Activated CD4-positive, alpha-beta memory T cell treated with anti-CD3 and anti-CD28 coated beads, Interleukin-2, amount 10 ng/mL, durations not matched to agents 7 days and 5 days (primary cell): ENCODE results near the gene TMEM201. TPM values are rescaled to one million over a fixed set of nuclear protein-coding genes. Genes with fewer than 3 reads are reported as not detected.
A peak's percentile ranks its signal among the peaks of the same experiment; 100 is the strongest.

Source experiments
- CTCF ChIA-PET: fragments of 350-600 bp; sonication (Branson Sonifier 250); formaldehyde crosslinking; loops from one replicate; lab custom pipeline; 2021; ENCODE audit warnings: antibody characterized with exemption, inconsistent platforms; lab: Charles Lee
- POLR2A ChIA-PET: fragments of 350-600 bp; sonication (Branson Sonifier 250); formaldehyde crosslinking; loops from one replicate; lab custom pipeline; 2021; ENCODE audit warnings: antibody characterized with exemption; lab: Charles Lee
- DNase-seq: peaks from one replicate; pipeline ENCODE4 v3.0.0-alpha.2; 2020
- H3K27ac Mint-ChIP-seq: one replicate; pipeline ENCODE4 v1.8.0; 2021; ENCODE audit warnings: mild to moderate bottlenecking, mixed read lengths
- H3K27me3 Mint-ChIP-seq: one replicate; pipeline ENCODE4 v1.8.0; 2021; ENCODE audit warnings: mixed read lengths
- H3K36me3 Mint-ChIP-seq: one replicate; pipeline ENCODE4 v1.8.0; 2021; ENCODE audit warnings: low read depth, mixed read lengths
- H3K4me1 Mint-ChIP-seq: one replicate; pipeline ENCODE4 v1.8.0; 2021; ENCODE audit warnings: mixed read lengths
- H3K4me3 Mint-ChIP-seq: one replicate; pipeline ENCODE4 v1.8.0; 2021; ENCODE audit warnings: mild to moderate bottlenecking, mixed read lengths
- H3K9me3 Mint-ChIP-seq: one replicate; pipeline ENCODE4 v1.8.0; 2021; ENCODE audit warnings: mixed read lengths
- total RNA-seq, 2 experiments: library from RNA; stranded (reverse); gene quantifications; one replicate each; pipeline ENCODE4 v1.2.3, GENCODE V29; 2021

Gene TMEM201
- total RNA-seq, 2 experiments from 2014 or later: 12.4 to 13.4 TPM

GRCh38 chr1:9639227-9639626 lies 50.5 kb downstream of the TMEM201 start:
- ChIA-PET CTCF (interaction anchor here (0.9 to 1.2 kb wide), 2 partner anchors 12 to 15 kb away, joined by 3 to 5 read pairs; partner anchors contain the start of gene PIK3CD), POLR2A (interaction anchor here (1.8 kb wide), 1 partner anchor 10 kb away, joined by 5 read pairs; no protein-coding TSS in a partner anchor)
- Mint-ChIP-seq H3K4me3 (no peak overlapping the region), H3K27ac (no peak overlapping the region), H3K36me3 (peaks cover 68% of the 10 kb centered on the region), H3K9me3 (no peaks in the 10 kb centered on the region), H3K27me3 (no peaks in the 10 kb centered on the region), H3K4me1 (peaks cover 57% of the 10 kb centered on the region)
- no peak for DNase-seq

DNA sequence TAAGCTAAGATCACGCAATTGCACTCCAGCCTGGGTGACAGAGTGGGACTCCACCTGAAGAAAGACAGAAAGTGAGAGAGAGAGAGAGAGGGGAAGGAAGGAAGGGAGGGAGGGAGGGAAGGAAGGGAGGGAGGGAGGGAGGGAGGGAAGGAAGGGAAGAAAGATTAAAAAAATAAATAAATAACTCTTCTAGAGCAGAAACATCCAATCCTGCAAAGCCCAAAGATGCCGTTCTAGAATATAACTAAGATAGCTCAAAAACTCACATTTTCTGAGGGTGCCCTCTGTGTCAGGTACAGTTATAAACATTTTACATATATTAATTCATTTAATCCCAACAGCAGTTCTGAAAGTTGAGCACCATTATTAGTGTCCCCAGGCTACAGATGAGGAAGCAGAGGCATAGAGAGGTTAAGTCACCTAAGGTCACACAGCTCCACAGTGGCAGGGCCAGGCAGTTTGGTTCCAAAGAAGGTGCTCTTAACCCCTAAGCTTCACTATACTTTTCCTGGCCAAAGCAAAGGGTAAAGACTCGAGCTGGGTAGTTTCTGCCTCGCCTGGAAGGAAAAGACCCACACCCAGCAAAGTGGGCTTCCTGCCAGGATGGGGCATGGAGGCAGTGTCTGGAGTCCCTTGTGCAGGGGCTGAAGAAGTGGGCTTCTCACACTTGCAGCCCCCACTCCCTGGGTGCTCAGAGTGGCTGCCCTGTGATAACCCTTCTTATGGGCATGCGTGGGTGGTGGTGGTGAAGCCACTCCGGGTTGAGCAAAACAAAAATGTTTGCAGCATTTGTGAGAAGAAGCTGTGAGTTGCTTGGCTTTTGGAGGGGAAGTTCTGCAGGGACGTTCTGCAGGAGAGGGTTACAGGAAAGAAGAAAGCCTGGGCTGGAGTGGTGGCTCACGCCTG lies 54.9 kb downstream of the TMEM201 start:
- POLR2A ChIA-PET: interaction anchor here (1.3 to 3.8 kb wide), 5 partner anchors 8 to 88 kb away, joined by 3 to 39 read pairs (median 10); partner anchors contain the start of gene PIK3CD
- DNase-seq: no peak
- H3K36me3 Mint-ChIP-seq: peaks cover 40% of the 10 kb centered on the region
- H3K9me3 Mint-ChIP-seq: no peaks in the 10 kb centered on the region
- H3K27me3 Mint-ChIP-seq: no peaks in the 10 kb centered on the region
- no peak overlapping the region for H3K4me3 Mint-ChIP-seq
- H3K27ac Mint-ChIP-seq: peak overlapping the region; percentile 44
- CTCF ChIA-PET: interaction anchor here (0.6 to 3.5 kb wide), 4 partner anchors 9 to 527 kb away, joined by 3 to 26 read pairs (median 4); partner anchors contain the start of gene PIK3CD
- H3K4me1 Mint-ChIP-seq: peaks cover 44% of the 10 kb centered on the region

GRCh38 chr1:9646037-9646436 lies 57.3 kb downstream of the TMEM201 start:
- H3K36me3 Mint-ChIP-seq: peaks cover 24% of the 10 kb centered on the region
- H3K4me3 Mint-ChIP-seq: no peak overlapping the region
- no peak overlapping the region for H3K27ac Mint-ChIP-seq
- no peaks in the 10 kb centered on the region for H3K9me3 Mint-ChIP-seq
- ChIA-PET POLR2A (interaction anchor here (3.8 kb wide), 1 partner anchor 16 kb away, joined by 39 read pairs; no protein-coding TSS in a partner anchor), CTCF (interaction anchor here (3.5 kb wide), 1 partner anchor 18 kb away, joined by 26 read pairs; no protein-coding TSS in a partner anchor)
- DNase-seq: no peak
- peaks cover 40% of the 10 kb centered on the region for H3K4me1 Mint-ChIP-seq
- H3K27me3 Mint-ChIP-seq: no peaks in the 10 kb centered on the region

- Mint-ChIP-seq H3K27ac (no peak overlapping the region), H3K4me3 (no peak overlapping the region), H3K4me1 (peaks cover 35% of the 10 kb centered on the region), H3K27me3 (no peaks in the 10 kb centered on the region), H3K9me3 (no peaks in the 10 kb centered on the region), H3K36me3 (peaks cover 23% of the 10 kb centered on the region)
- DNase-seq: no peak
- POLR2A ChIA-PET: interaction anchor here (1.2 to 1.3 kb wide), 2 partner anchors 19 to 68 kb away, joined by 3 to 8 read pairs; no protein-coding TSS in a partner anchor
- CTCF ChIA-PET: no interaction called here
Measured at GRCh38 chr1:9648171-9648570, 59.5 kb downstream of the TMEM201 start.

DNA sequence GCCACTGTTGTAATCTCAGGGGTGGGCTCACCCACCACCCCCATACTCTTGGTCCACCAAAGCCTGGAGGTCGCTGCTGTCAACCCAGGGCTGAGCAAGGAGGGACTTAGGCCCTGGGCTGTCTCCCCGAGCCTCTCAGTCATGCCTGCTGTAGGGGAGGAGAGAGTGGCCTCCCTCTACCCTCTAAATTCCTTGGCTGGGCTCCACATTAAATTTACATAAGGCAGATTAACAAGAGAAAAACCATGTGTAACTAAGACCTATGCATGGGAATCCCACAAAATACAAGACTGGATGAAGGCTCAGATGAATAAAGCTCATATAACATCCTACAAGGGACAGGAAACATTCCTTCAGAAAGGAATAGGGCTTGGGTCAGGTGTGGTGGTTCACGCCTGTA lies 61.1 kb downstream of the TMEM201 start:
- H3K36me3 Mint-ChIP-seq: peaks cover 33% of the 10 kb centered on the region
- CTCF ChIA-PET: interaction anchor here (7.6 kb wide), 1 partner anchor 21 kb away, joined by 144 read pairs; no protein-coding TSS in a partner anchor
- peak overlapping the region; percentile 95 for H3K4me3 Mint-ChIP-seq
- no peak for DNase-seq
- H3K27ac Mint-ChIP-seq: peak overlapping the region; percentile 47
- peaks cover 38% of the 10 kb centered on the region for H3K4me1 Mint-ChIP-seq
- POLR2A ChIA-PET: interaction anchor here (1.0 to 6.5 kb wide), 3 partner anchors 16 to 55 kb away, joined by 3 to 422 read pairs (median 3); no protein-coding TSS in a partner anchor
- no peaks in the 10 kb centered on the region for H3K27me3 Mint-ChIP-seq
- H3K9me3 Mint-ChIP-seq: no peaks in the 10 kb centered on the region

GRCh38 chr1:9651220-9651564 lies 62.5 kb downstream of the TMEM201 start:
- peaks cover 48% of the 10 kb centered on the region for H3K4me1 Mint-ChIP-seq
- no peaks in the 10 kb centered on the region for H3K27me3 Mint-ChIP-seq
- no peak for DNase-seq
- ChIA-PET CTCF (interaction anchor here (1.1 to 7.6 kb wide), 4 partner anchors 12 to 66 kb away, joined by 3 to 144 read pairs (median 6); no protein-coding TSS in a partner anchor), POLR2A (interaction anchor here (0.6 to 7.4 kb wide), 9 partner anchors 8 to 814 kb away, joined by 3 to 422 read pairs (median 8); no protein-coding TSS in a partner anchor)
- H3K27ac Mint-ChIP-seq: peak overlapping the region; percentile 98
- H3K9me3 Mint-ChIP-seq: no peaks in the 10 kb centered on the region
- peak overlapping the region; percentile 95 for H3K4me3 Mint-ChIP-seq
- peaks cover 42% of the 10 kb centered on the region for H3K36me3 Mint-ChIP-seq

DNA sequence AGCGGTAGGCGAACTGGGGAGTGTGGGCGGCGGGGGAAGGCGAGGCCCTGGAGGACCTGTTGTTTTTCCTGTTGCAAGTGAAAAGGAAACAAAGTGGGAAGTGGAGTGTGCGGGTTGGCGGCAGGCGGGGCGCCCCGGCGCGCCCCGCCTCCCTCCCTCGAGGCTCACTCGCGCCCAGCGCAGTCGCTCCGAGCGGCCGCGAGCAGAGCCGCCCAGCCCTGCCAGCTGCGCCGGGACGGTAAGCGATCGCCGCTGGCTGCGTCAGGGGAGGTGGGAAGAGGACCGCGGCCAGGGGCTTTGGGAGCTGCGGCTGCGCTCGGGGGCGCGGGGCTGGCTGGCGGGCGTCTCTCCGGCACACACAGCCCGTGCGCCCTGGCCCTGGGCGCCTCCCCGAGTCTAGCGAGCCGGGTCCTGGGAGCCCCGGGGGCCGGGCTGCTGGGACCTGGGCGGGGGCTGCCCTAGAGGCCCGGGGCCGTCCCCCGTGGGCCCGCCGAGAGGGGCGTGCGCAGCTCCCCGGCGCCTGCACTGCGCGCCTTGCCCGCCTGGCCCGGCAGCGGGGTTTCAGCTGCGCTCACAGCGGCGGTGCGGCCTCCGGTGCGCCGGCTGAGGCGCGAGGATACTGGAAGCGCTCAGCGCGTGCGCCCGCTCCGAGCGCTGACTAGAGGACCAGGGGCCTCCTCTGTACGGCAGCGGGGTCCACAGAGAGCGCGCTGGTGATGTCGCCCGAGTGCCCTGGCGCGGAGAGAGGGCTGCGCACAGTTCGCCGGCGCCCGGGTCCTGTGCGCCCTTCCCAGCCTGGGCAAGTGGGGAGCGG lies 63.1 kb downstream of the TMEM201 start, which contains the start of gene PIK3CD:
TSS of gene PIK3CD (plus strand) at position 167 of the 814 bp plus-strand sequence. CDS start 58,725 bp downstream, outside the sequence.
- Mint-ChIP-seq H3K27ac (peak within 1 kb of the TSS; percentile 98), H3K4me1 (peaks cover 51% of the 10 kb centered on the region), H3K9me3 (no peaks in the 10 kb centered on the region), H3K36me3 (peaks cover 41% of the 10 kb centered on the region), H3K4me3 (peak within 1 kb of the TSS; percentile 96), H3K27me3 (no peaks in the 10 kb centered on the region)
- CTCF ChIA-PET: interaction anchor here (0.6 to 7.6 kb wide), 12 partner anchors 9 to 536 kb away, joined by 3 to 144 read pairs (median 3); no protein-coding TSS in a partner anchor
- DNase-seq: peak; percentile 59
- POLR2A ChIA-PET: interaction anchor here (0.8 to 7.4 kb wide), 20 partner anchors 8 to 259 kb away, joined by 3 to 422 read pairs (median 4); no protein-coding TSS in a partner anchor

DNA sequence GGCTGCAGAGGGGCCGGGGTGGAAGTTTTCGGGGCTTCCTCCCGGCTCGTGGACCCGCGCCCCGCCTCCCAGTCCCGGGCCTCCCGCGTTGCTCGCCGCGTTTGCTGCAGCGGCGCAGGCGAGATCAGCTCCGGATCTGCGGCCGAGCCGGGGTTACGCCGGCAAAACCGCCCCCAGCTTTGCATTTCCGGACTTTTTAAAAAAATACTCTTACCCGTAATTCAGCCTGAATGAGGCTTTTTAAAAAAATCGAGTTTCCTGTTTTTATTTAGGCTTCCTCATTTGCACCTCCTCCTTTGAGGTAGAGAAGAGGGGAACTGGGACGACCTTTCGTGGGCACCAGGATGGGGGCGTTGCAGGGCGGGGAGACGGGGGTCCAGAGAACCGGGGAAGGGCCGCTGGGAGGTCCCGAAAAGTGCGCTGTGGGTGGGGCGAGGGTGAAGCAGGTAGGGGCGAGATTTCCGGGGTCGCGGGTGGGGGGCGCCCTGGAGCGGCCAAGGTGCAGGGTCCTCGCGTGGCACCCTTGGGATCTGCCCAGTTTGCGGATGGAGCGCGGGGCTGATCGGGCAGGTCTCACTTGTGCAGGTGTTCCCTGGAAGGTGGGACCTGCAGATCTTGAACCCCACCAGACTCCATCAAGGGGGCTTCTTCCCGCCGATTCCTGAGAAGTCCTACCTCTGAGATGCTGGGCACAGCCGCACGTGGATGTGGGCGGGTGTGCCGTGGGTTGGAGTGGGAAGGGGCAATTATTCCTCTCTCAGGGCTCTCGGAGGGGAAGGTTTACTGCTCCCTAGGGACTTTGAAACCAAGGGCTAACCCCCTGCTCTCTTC lies 63.9 kb downstream of the TMEM201 start:
- POLR2A ChIA-PET: interaction anchor here (0.6 to 7.4 kb wide), 19 partner anchors 9 to 258 kb away, joined by 3 to 422 read pairs (median 4); no protein-coding TSS in a partner anchor
- H3K36me3 Mint-ChIP-seq: peaks cover 45% of the 10 kb centered on the region
- peak; percentile 83 for DNase-seq
- H3K9me3 Mint-ChIP-seq: no peaks in the 10 kb centered on the region
- CTCF ChIA-PET: interaction anchor here (0.6 to 7.6 kb wide), 18 partner anchors 9 to 777 kb away, joined by 3 to 144 read pairs (median 4); no protein-coding TSS in a partner anchor
- peaks cover 59% of the 10 kb centered on the region for H3K4me1 Mint-ChIP-seq
- peak overlapping the region; percentile 96 for H3K4me3 Mint-ChIP-seq
- H3K27me3 Mint-ChIP-seq: no peaks in the 10 kb centered on the region
- H3K27ac Mint-ChIP-seq: peak overlapping the region; percentile 97

- Mint-ChIP-seq H3K36me3 (peaks cover 50% of the 10 kb centered on the region), H3K27ac (peak overlapping the region; percentile 97), H3K4me1 (peaks cover 65% of the 10 kb centered on the region), H3K27me3 (no peaks in the 10 kb centered on the region), H3K4me3 (peak overlapping the region; percentile 96), H3K9me3 (no peaks in the 10 kb centered on the region)
- CTCF ChIA-PET: interaction anchor here (0.6 to 7.6 kb wide), 10 partner anchors 14 to 777 kb away, joined by 3 to 144 read pairs (median 4); no protein-coding TSS in a partner anchor
- no peak for DNase-seq
- POLR2A ChIA-PET: interaction anchor here (1.0 to 7.4 kb wide), 11 partner anchors 9 to 169 kb away, joined by 4 to 422 read pairs (median 10); no protein-coding TSS in a partner anchor
Measured at GRCh38 chr1:9653210-9653490, 64.4 kb downstream of the TMEM201 start.

- peak overlapping the region; percentile 96 for H3K4me3 Mint-ChIP-seq
- peaks cover 52% of the 10 kb centered on the region for H3K36me3 Mint-ChIP-seq
- no peaks in the 10 kb centered on the region for H3K9me3 Mint-ChIP-seq
- CTCF ChIA-PET: interaction anchor here (0.6 to 7.6 kb wide), 12 partner anchors 14 to 776 kb away, joined by 3 to 144 read pairs (median 4); no protein-coding TSS in a partner anchor
- H3K27ac Mint-ChIP-seq: peak overlapping the region; percentile 97
- no peak for DNase-seq
- POLR2A ChIA-PET: interaction anchor here (0.7 to 7.4 kb wide), 16 partner anchors 10 to 169 kb away, joined by 3 to 422 read pairs (median 6); no protein-coding TSS in a partner anchor
- H3K27me3 Mint-ChIP-seq: no peaks in the 10 kb centered on the region
- peaks cover 67% of the 10 kb centered on the region for H3K4me1 Mint-ChIP-seq
Measured at GRCh38 chr1:9653491-9654050, 64.9 kb downstream of the TMEM201 start.
